ENCODE data around the gene EMC1.
"Not testable (repeated sequence)": the region's sequence is repeated elsewhere in the genome, so short reads cannot be mapped to it uniquely, and the experiment has no call there.

- not testable (repeated sequence) for TF ChIP-seq CTCF (IDR thresholded peaks at IDR 0.05; ENCODE audit: low read depth, low read length, poor library complexity, severe bottlenecking); EZH2phosphoT487 (IDR thresholded peaks at IDR 0.05; ENCODE audit: borderline replicate concordance, low read length)
Measured at GRCh38 chr1:19269427-19270342, 18.4 kb upstream of the EMC1 start.

Data from DOHH2 (cell line).